GM19438 (cell line): Measurements from ENCODE around the gene DCHS2.

Experiments used
- ATAC-seq: cut with Tn5 transposase; IDR thresholded peaks from one replicate; pipeline ENCODE4 v1.9.1; 2021; ENCODE audit warnings: low read depth; ENCODE audit not compliant: unreplicated experiment

DCHS2 gene

GRCh38 chr4:154399259-154399974 lies 92.2 kb downstream of the DCHS2 start:
- no peak for ATAC-seq

GRCh38 chr4:154390324-154390723 lies 101.3 kb downstream of the DCHS2 start:
- ATAC-seq = no peak

- no peak for ATAC-seq
Observed at GRCh38 chr4:154389148-154389547, 102.5 kb downstream of the DCHS2 start.

GRCh38 chr4:154384012-154384411 lies 107.6 kb downstream of the DCHS2 start:
- no peak for ATAC-seq

GRCh38 chr4:154376486-154376885 lies 115.1 kb downstream of the DCHS2 start:
- no peak for ATAC-seq

- ATAC-seq = peak; percentile 77
Observed at GRCh38 chr4:154368060-154368459, 123.5 kb downstream of the DCHS2 start.

GRCh38 chr4:154367659-154368058 lies 123.9 kb downstream of the DCHS2 start:
- peak; percentile 36 for ATAC-seq

- no peak for ATAC-seq
Observed at GRCh38 chr4:154366956-154367355, 124.6 kb downstream of the DCHS2 start.

GRCh38 chr4:154364066-154364845 lies 127.3 kb downstream of the DCHS2 start:
- ATAC-seq = no peak

- peak; percentile 80 for ATAC-seq
Observed at GRCh38 chr4:154361450-154361849, 130.1 kb downstream of the DCHS2 start.

- no peak for ATAC-seq
Observed at GRCh38 chr4:154360491-154360890, 131.1 kb downstream of the DCHS2 start.

- no peak for ATAC-seq
Observed at GRCh38 chr4:154354883-154355282, 136.7 kb downstream of the DCHS2 start.

GRCh38 chr4:154349829-154350228 lies 141.8 kb downstream of the DCHS2 start:
- ATAC-seq = no peak

- ATAC-seq = no peak
Observed at GRCh38 chr4:154348657-154349056, 142.9 kb downstream of the DCHS2 start.

GRCh38 chr4:154345359-154345758 lies 146.2 kb downstream of the DCHS2 start:
- no peak for ATAC-seq

- peak; percentile 75 for ATAC-seq
Observed at GRCh38 chr4:154344686-154345085, 146.9 kb downstream of the DCHS2 start.

GRCh38 chr4:154343651-154344050 lies 147.9 kb downstream of the DCHS2 start:
- no peak for ATAC-seq

GRCh38 chr4:154341448-154341847 lies 150.2 kb downstream of the DCHS2 start:
- no peak for ATAC-seq

- no peak for ATAC-seq
Observed at GRCh38 chr4:154335588-154335987, 156.0 kb downstream of the DCHS2 start.

- peak; percentile 86 for ATAC-seq
Observed at GRCh38 chr4:154332681-154333421, 158.7 kb downstream of the DCHS2 start.

GRCh38 chr4:154329939-154330338 lies 161.7 kb downstream of the DCHS2 start:
- ATAC-seq = no peak
